ENCODE results near the gene HOXA5.

HOXA5 gene

GRCh38 chr7:27143023-27143949 lies at the start of gene HOXA5:
Gene HOXA5, minus strand, starts transcription at chr7:27143681. Its CDS starts 74 bp downstream, at chr7:27143607.
- in situ Hi-C loops (cut with HindIII; ENCODE audit: low pct_unique_long_range_greater_than_20kb, low sequenced_read_pairs), result no loop called here
- no peak for TF ChIP-seq JUND (IDR thresholded peaks at IDR 0.05; ENCODE audit: low read depth)
- DNase-seq (ENCODE audit: low read depth in 1 of 2, low spot score in 1 of 2), result no peak

DNA sequence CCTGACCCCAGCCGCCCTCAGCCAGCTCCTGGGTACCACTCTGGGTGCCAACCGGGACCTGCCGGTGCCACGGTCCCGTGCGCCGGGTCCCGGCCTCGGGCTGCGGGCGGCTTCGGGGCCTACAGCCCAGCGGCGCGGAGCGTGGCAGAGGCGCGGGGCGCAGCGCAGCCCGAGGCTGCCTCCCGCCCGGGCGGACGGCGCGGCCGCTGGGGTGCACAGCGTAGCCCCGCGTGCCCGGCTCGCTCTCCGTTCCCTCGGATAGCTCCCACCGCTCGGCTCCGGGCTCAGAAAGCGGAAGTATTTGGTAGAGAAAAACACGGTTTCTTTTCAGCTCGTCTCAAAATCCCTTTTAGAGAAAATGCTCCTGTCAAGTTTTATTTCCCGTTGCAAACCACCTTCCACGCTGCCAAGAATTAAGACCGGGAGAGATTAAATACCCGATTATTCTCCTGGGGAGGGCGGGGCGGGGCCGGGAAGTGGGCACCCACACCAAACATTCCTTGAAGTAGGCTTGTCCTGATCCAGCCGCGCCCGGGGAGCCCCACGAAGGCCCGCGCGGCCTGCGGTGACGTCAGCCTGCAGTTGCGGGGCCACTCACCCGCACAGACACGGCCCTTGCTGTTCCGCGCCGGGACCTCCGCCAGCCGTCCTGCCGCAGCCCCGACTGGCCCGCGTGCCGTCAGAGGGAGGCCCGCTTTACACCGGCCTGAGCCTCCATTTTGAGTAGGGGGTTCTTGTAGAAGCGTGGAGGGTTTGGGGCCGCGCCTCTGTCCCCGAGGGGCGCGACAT lies 49.3 kb upstream of the HOXA5 start:
- DNase-seq (ENCODE audit: low read depth in 1 of 2, low spot score in 1 of 2), result no peak
- in situ Hi-C loops (cut with HindIII; ENCODE audit: low pct_unique_long_range_greater_than_20kb, low sequenced_read_pairs), result no loop called here
- TF ChIP-seq JUND (IDR thresholded peaks at IDR 0.05; ENCODE audit: low read depth), result no peak

- no peak for TF ChIP-seq JUND (IDR thresholded peaks at IDR 0.05; ENCODE audit: low read depth)
- no peak for DNase-seq (ENCODE audit: low read depth in 1 of 2, low spot score in 1 of 2)
- in situ Hi-C loops (cut with HindIII; ENCODE audit: low pct_unique_long_range_greater_than_20kb, low sequenced_read_pairs), result no loop called here
Observed at GRCh38 chr7:27191833-27192545, 48.5 kb upstream of the HOXA5 start.

DNA sequence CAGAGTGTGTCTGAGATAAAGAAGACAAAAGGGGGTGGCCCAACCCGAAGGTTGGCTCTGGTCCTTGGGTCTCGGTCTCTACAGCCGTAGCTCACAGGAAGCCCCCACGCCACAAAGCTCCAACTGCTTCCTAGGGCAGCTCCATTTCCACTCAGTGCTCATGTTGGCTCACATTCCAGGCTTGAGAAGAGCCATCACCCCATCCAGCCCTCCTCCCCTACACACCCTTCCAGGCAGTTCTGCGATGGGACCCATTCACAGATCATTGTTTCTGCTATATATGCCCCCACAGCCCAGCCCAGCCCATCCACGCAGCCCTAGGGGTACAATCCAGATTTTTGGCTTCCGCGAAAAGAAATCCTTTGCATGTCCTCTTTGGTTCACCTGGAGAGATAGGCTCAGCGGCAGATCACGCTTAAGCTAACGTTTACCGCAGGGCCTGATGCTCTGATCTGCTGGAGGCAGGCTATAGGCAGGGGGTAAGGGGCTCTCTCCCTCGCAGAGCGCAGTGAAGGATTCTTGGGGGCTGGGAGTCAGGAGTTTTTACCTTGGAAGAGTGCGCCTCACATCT lies 47.8 kb upstream of the HOXA5 start:
- in situ Hi-C loops (cut with HindIII; ENCODE audit: low pct_unique_long_range_greater_than_20kb, low sequenced_read_pairs), result no loop called here
- DNase-seq (ENCODE audit: low read depth in 1 of 2, low spot score in 1 of 2), result no peak
- no peak for TF ChIP-seq JUND (IDR thresholded peaks at IDR 0.05; ENCODE audit: low read depth)

DNA sequence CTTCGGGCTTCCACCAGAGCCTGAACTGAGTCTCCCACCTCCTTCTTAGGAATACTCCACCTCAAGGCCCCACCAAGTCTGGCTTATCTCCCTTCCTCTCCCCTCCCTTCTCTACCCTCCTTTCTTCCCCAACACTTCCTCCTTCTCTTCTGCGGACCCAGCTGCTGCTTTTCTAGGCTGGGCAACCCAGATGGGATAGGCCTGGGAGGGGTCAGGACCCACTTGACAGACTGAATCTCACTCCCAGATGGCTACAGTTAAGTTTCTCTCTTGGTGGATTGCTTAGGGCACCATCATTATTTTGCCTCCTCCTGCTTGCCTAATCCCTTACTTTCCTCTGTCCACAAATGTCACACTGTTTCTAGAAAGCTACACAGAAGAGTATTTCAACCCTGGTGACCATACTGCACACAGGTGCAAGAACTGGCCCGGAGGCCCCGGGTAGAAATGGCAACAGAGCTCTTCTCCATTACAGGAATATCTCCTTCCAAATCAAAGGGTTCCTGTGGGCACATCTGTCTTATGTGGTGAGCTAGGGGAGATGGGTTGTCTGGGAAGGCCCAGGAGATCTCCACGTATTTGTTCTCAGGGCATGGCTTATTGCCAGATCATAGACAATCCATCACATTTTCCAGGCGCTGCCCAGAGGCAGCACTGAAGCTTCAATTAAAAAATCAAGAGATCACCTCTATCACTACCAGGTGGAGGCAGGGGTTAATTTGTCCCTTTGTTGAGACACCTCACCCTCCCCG lies 46.7 kb upstream of the HOXA5 start:
- DNase-seq (ENCODE audit: low read depth in 1 of 2, low spot score in 1 of 2), result no peak
- no peak for TF ChIP-seq JUND (IDR thresholded peaks at IDR 0.05; ENCODE audit: low read depth)
- in situ Hi-C loops (cut with HindIII; ENCODE audit: low pct_unique_long_range_greater_than_20kb, low sequenced_read_pairs), result no loop called here

- no peak for TF ChIP-seq JUND (IDR thresholded peaks at IDR 0.05; ENCODE audit: low read depth)
- in situ Hi-C loops (cut with HindIII; ENCODE audit: low pct_unique_long_range_greater_than_20kb, low sequenced_read_pairs), result no loop called here
- no peak for DNase-seq (ENCODE audit: low read depth in 1 of 2, low spot score in 1 of 2)
Observed at GRCh38 chr7:27189295-27189996, 46.0 kb upstream of the HOXA5 start.

DNA sequence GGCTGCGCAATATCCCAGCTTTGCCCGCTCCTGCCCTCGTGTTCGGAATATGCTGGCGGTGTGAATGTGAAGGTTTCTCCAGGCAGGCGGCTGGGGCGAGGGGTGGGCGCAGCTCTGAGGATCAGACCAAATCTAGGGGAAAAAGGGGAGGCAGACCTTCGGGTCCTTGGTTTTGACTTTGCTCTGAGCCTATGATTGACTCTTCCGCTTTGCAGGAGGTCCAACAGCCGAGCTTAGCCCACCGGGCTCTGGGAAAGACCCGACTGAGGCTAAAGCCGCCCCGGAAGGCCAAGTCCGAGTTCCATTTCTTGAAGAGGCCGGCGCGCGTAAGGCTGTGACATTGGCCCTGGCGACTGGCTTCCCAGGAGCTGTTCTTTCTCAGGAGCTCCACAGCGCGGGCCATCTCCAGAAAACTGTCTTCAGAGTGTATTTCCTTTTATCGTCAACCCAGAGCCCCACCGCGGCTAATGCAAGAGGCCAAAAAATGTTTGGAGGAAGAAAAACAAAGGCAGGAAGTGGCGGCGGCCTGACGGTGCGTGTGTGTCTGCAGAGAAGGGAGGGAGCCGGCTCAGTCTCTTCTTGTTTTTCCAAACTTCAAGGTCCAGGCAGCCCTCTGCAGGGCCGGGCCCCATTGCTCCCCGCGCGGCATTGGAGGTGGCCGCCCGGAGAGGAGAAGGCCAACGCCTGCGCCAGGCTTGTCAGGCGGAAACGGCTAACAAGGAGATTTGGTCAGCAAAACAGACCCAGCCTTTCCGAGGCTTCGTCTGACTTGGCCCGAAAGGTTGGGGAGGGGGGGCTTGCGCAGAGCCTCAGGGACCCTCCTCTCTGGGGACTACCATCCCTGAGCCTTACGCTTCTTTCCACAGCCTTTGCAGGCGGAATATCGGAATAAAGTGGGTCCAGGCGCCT lies 45.2 kb upstream of the HOXA5 start:
- in situ Hi-C loops (cut with HindIII; ENCODE audit: low pct_unique_long_range_greater_than_20kb, low sequenced_read_pairs), result no loop called here
- no peak for TF ChIP-seq JUND (IDR thresholded peaks at IDR 0.05; ENCODE audit: low read depth)
- DNase-seq (ENCODE audit: low read depth in 1 of 2, low spot score in 1 of 2), result no peak

DNA sequence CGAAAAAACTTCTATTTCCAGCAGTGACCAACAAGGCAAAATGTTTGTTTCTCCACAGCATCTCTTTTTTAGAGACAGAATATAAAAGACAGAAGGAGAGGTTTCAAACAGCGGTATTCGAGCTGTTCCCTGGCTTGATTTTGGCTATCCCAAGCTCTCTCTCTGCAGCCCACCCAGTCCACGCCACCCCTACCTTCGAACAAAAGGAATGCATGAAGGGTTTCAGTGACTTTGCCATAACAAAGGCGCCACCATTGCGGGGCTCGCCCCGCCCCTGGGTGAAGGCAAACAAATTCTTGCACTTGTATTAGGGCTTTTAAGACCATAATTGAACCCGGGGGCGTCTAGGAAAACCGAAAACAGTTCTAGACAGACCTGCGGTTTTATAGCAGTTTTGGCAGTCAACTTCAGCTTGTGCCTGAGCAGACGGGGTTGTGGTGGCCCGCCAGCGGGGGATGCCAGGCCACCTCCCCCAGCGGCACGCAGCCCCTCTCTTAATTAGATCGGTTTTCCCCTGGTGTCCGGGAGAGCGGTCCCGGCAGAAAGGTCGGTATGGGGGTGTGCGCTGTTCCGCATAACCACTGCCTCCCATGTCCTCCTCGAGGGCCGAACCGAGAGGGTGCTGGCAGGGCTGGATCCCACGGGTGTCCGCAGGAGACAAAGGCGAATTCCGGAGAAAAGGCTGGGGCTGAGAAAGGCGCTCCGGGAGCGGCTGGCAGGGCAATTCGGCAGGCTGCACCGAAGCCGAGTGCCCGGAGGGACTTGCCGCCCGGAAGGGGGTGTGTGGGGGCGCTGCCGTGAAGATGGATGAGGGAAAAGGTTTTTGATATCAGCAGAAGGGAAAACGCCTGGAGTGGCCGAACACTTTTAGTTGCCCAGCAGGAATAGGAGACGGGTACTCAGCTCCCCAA lies 44.2 kb upstream of the HOXA5 start:
- no peak for TF ChIP-seq JUND (IDR thresholded peaks at IDR 0.05; ENCODE audit: low read depth)
- in situ Hi-C loops (cut with HindIII; ENCODE audit: low pct_unique_long_range_greater_than_20kb, low sequenced_read_pairs), result no loop called here
- no peak for DNase-seq (ENCODE audit: low read depth in 1 of 2, low spot score in 1 of 2)

- DNase-seq (ENCODE audit: low read depth in 1 of 2, low spot score in 1 of 2), result no peak
- in situ Hi-C loops (cut with HindIII; ENCODE audit: low pct_unique_long_range_greater_than_20kb, low sequenced_read_pairs), result no loop called here
- TF ChIP-seq JUND (IDR thresholded peaks at IDR 0.05; ENCODE audit: low read depth), result no peak
Observed at GRCh38 chr7:27186668-27187474, 43.4 kb upstream of the HOXA5 start.
